H1 (cell line): ENCODE data around the gene ARHGAP22. TPM values are rescaled to one million over a fixed set of nuclear protein-coding genes. Genes with fewer than 3 reads are reported as not detected.

Source experiments
- CTCF ChIA-PET: fragments of 300-600 bp; sonication (Branson Sonifier 250); formaldehyde crosslinking; loops from one replicate; lab custom pipeline; 2021; ENCODE audit not compliant: partially characterized antibody; lab: Charles Lee
- POLR2A ChIA-PET: fragments of 300-600 bp; sonication (Branson Sonifier 250); formaldehyde crosslinking; loops from one replicate; lab custom pipeline; 2021; ENCODE audit warnings: inconsistent platforms; ENCODE audit not compliant: partially characterized antibody; lab: Charles Lee
- DNase-seq, 2 experiments: peaks; one replicate each; pipeline versions ENCODE4 v3.0.0 to v3.0.0-alpha.2; 2010 to 2022; ENCODE audit warnings: low spot score in 2 of 2, low read depth in 1 of 2, mixed read lengths in 1 of 2
- FAIRE-seq: peaks from 2 replicates; lab custom pipeline; 2011; peaks lifted over from hg19 to GRCh38; lab: Jason Lieb, UNC
- H2AFZ ChIP-seq: 2 replicates; pipeline ENCODE4 v1.8.1; 2012; ENCODE audit warnings: low read length, inconsistent platforms
- H2AK5ac ChIP-seq: 2 replicates; pipeline ENCODE4 v1.6.1; 2013; ENCODE audit warnings: low read depth, low read length
- H2BK120ac ChIP-seq: replicated peaks from 2 replicates; pipeline ENCODE3; 2013; ENCODE audit warnings: low read depth, low read length, inconsistent platforms
- H2BK12ac ChIP-seq: 2 replicates; pipeline ENCODE4 v1.6.1; 2013; ENCODE audit warnings: low read depth, low read length
- H2BK15ac ChIP-seq: 2 replicates; pipeline ENCODE4 v1.6.1; 2013; ENCODE audit warnings: low read length
- H2BK20ac ChIP-seq: 2 replicates; pipeline ENCODE4 v1.6.1; 2013; ENCODE audit warnings: low read length
- H2BK5ac ChIP-seq: 2 replicates; pipeline ENCODE4 v1.6.1; 2013; ENCODE audit warnings: low read depth, low read length
- H3K14ac ChIP-seq: 2 replicates; pipeline ENCODE4 v1.6.1; 2013; ENCODE audit warnings: inconsistent platforms; ENCODE audit not compliant: insufficient read length
- H3K18ac ChIP-seq: 2 replicates; pipeline ENCODE4 v1.6.1; 2013; ENCODE audit warnings: low read length; ENCODE audit errors: extremely low read depth
- H3K23ac ChIP-seq: 2 replicates; pipeline ENCODE4 v1.6.1; 2013; ENCODE audit warnings: inconsistent platforms; ENCODE audit not compliant: insufficient read length
- H3K23me2 ChIP-seq: 2 replicates; pipeline ENCODE4 v1.6.1; 2013; ENCODE audit warnings: low read depth, low read length
- H3K27ac ChIP-seq: 2 replicates; pipeline ENCODE4 v1.6.1; 2011; ENCODE audit warnings: low read depth, low read length, inconsistent platforms
- H3K27me3 ChIP-seq, 4 experiments: replicated peaks in 1 of 4; 1 replicate in 1 of 4; 2 replicates in 3 of 4; pipeline versions ENCODE4 v1.6.1 to v1.8.1; 2011 to 2013; ENCODE audit warnings: low read length in 3 of 4, mild to moderate bottlenecking in 3 of 4, inconsistent platforms in 2 of 4, mixed read lengths in 2 of 4, moderate library complexity in 1 of 4; ENCODE audit not compliant: control insufficient read depth in 3 of 4, insufficient read depth in 3 of 4; ENCODE audit errors: extremely low read depth in 1 of 4
- H3K36me3 ChIP-seq, 4 experiments: 2 replicates each; pipeline versions ENCODE4 v1.6.1 to v1.8.1; 2011 to 2013; ENCODE audit warnings: mild to moderate bottlenecking in 4 of 4, low read length in 3 of 4, moderate library complexity in 2 of 4, control low read depth in 1 of 4, inconsistent platforms in 1 of 4; ENCODE audit not compliant: insufficient read depth in 4 of 4, control insufficient read depth in 2 of 4
- H3K4ac ChIP-seq: replicated peaks from 2 replicates; pipeline ENCODE3; 2013; ENCODE audit warnings: low read length, low read depth, mixed read lengths, inconsistent platforms; ENCODE audit not compliant: insufficient read length
- H3K4me1 ChIP-seq, 4 experiments: replicated peaks in 1 of 4; 1 replicate in 1 of 4; 2 replicates in 3 of 4; pipeline versions ENCODE4 v1.6.1 to v1.8.1; 2011 to 2013; ENCODE audit warnings: low read length in 3 of 4, inconsistent platforms in 2 of 4, mixed read lengths in 1 of 4; ENCODE audit not compliant: insufficient read depth in 4 of 4, control insufficient read depth in 3 of 4
- H3K4me2 ChIP-seq, 2 experiments: 2 replicates each; pipeline versions ENCODE4 v1.6.1 to v1.8.1; 2011 to 2013; ENCODE audit warnings: low read depth in 2 of 2, low read length in 2 of 2, control low read depth in 1 of 2, inconsistent platforms in 1 of 2, mild to moderate bottlenecking in 1 of 2; ENCODE audit not compliant: insufficient read depth in 1 of 2
- H3K4me3 ChIP-seq, 4 experiments: fragments of 200-600, 300-600 bp in 1 of 4; sonication (generic), shearing (Covaris generic), sonication (Bioruptor Twin) in 1 of 4; 2 replicates each; pipeline versions ENCODE4 v1.5.1 to v1.8.1; 2011 to 2016; ENCODE audit warnings: low read length in 4 of 4, low read depth in 3 of 4, control low read depth in 2 of 4, inconsistent platforms in 2 of 4, mild to moderate bottlenecking in 2 of 4, mixed read lengths in 1 of 4, moderate library complexity in 1 of 4; ENCODE audit not compliant: insufficient read depth in 2 of 4; ENCODE audit errors: extremely low read depth in 1 of 4
- H3K56ac ChIP-seq: replicated peaks from 2 replicates; pipeline ENCODE3; 2013; ENCODE audit warnings: low read depth, mild to moderate bottlenecking, mixed read lengths, low read length, inconsistent platforms; ENCODE audit not compliant: insufficient read length
- H3K79me1 ChIP-seq: 2 replicates; pipeline ENCODE4 v1.6.1; 2013; ENCODE audit warnings: low read depth, low read length, control low read depth
- H3K79me2 ChIP-seq, 2 experiments: 2 replicates each; pipeline versions ENCODE4 v1.6.1 to v1.8.1; 2012 to 2013; ENCODE audit warnings: low read length in 2 of 2, mild to moderate bottlenecking in 2 of 2, inconsistent platforms in 1 of 2; ENCODE audit not compliant: insufficient read depth in 2 of 2, control insufficient read depth in 1 of 2
- H3K9ac ChIP-seq, 4 experiments: replicated peaks in 1 of 4; 1 replicate in 1 of 4; 2 replicates in 3 of 4; pipeline versions ENCODE4 v1.6.1 to v1.8.1; 2011 to 2013; ENCODE audit warnings: low read depth in 3 of 4, low read length in 3 of 4, control low read depth in 2 of 4, mild to moderate bottlenecking in 2 of 4, moderate library complexity in 2 of 4, inconsistent platforms in 1 of 4; ENCODE audit errors: extremely low read depth in 1 of 4
- H3K9me3 ChIP-seq, 2 experiments: 2 replicates each; pipeline versions ENCODE4 v1.6.1 to v1.8.1; 2012 to 2013; ENCODE audit warnings: mild to moderate bottlenecking in 2 of 2, moderate library complexity in 2 of 2, control low read depth in 1 of 2, inconsistent platforms in 1 of 2, low read depth in 1 of 2, low read length in 1 of 2, mixed read lengths in 1 of 2; ENCODE audit not compliant: insufficient read depth in 2 of 2
- H4K20me1 ChIP-seq, 2 experiments: replicated peaks in 1 of 2; 2 replicates each; pipeline versions ENCODE3 to v1.8.1; 2011 to 2013; ENCODE audit warnings: inconsistent platforms in 2 of 2, low read length in 2 of 2, mild to moderate bottlenecking in 1 of 2; ENCODE audit not compliant: insufficient read depth in 2 of 2, control insufficient read depth in 1 of 2
- H4K5ac ChIP-seq: 2 replicates; pipeline ENCODE4 v1.6.1; 2013; ENCODE audit warnings: low read length, low read depth, mixed read lengths, inconsistent platforms; ENCODE audit not compliant: insufficient read length
- H4K8ac ChIP-seq: 2 replicates; pipeline ENCODE4 v1.8.0; 2013; ENCODE audit warnings: mild to moderate bottlenecking, moderate library complexity, low read length, inconsistent platforms; ENCODE audit not compliant: insufficient read depth; ENCODE audit errors: extremely low read depth
- H4K91ac ChIP-seq: replicated peaks from 2 replicates; pipeline ENCODE3; 2013; ENCODE audit warnings: low read length, mixed read lengths, inconsistent platforms; ENCODE audit not compliant: insufficient read length
- RNF2 ChIP-seq: fragments of 200-900, 300-1000 bp; sonication (generic); IDR thresholded peaks from 2 replicates; pipeline ENCODE4 v1.7.1; 2016; ENCODE audit warnings: borderline replicate concordance, low read depth, mild to moderate bottlenecking, antibody characterized with exemption, low read length; ENCODE audit not compliant: poor library complexity, severe bottlenecking; ENCODE audit errors: missing control alignments
- WGBS, 2 experiments: shearing (Covaris generic) in 1 of 2; methylation state at CpG; one replicate each; pipeline versions ENCODE4 v1.1.6 to v1.1.7; 2013 to 2015; ENCODE audit warnings: low lambda C conversion rate in 2 of 2, mixed read lengths in 2 of 2, inconsistent platforms in 1 of 2, low coverage in 1 of 2, missing lambda C conversion rate in 1 of 2; ENCODE audit not compliant: insufficient replicate concordance in 2 of 2, insufficient coverage in 1 of 2, insufficient read length in 1 of 2; ENCODE audit errors: extremely low coverage in 1 of 2, missing lambda C conversion rate in 1 of 2; 5-methylcytosine and 5-hydroxymethylcytosine counted together
- polyA plus RNA-seq, 7 experiments: library from polyadenylated mRNA; depleted of rRNA in 3 of 7; stranded (reverse) in 5 of 7; unstranded in 2 of 7; fragments of >200 nt in 5 of 7; fragments of 200-250 nt in 2 of 7; gene quantifications; 1 replicate in 5 of 7; 2 replicates in 1 of 7; 4 replicates in 1 of 7; pipeline versions ENCODE4 v1.2.1 to v1.2.3, GENCODE V29; 2011 to 2013; ENCODE audit warnings: missing spikeins in 2 of 7, mixed read lengths in 2 of 7
- total RNA-seq: library from RNA; stranded (reverse); fragmentation: NEBNext Ultra II Directional; extraction: Animal tissue kit (Norgen Biotek cat#: 25700); gene quantifications from 2 replicates; pipeline ENCODE4 v1.2.1, GENCODE V29; 2021
- TF ChIP-seq, protein P1 (sequence below): IDR thresholded peaks from 2 replicates; pipeline ENCODE4 v1.6.1; 2011; ENCODE audit warnings: low read depth, mild to moderate bottlenecking, low read length; ENCODE audit not compliant: insufficient read depth

The ARHGAP22 gene
- total and polyA plus RNA-seq, 2 of the 8 experiments (the other 6 are each of a cell fraction or from before 2014, with no cell fraction given): 3.6 to 11.2 TPM

DNA sequence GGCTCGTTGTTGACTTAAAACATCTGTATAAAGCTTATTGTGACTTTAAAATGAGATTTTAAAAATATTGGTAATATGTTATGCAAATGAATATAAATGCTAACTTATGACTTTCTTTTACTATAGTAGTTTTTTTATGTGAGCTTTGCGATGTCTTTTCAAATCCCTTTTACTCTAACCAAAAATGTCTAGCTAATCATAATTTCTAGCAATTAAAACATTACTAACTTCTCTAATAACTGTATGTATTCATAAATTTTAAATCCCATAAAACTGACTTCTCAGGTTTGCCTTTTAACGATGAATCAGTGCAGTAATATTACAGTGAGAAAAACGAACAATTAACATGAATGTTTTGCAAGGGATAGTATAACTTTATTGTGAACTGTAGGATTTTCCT is 185.2 kb downstream of the ARHGAP22 start:
- Histone ChIP-seq H3K56ac (no peak overlapping the region), H2AFZ (no peak overlapping the region), H2BK20ac (no peak overlapping the region), H3K36me3 (no peaks in the 10 kb centered on the region), H3K23me2 (no peaks in the 10 kb centered on the region), H2BK15ac (no peak overlapping the region), H3K18ac (no peak overlapping the region), H2BK120ac (no peak overlapping the region), H3K4me1 (no peaks in the 10 kb centered on the region), H4K8ac (no peak overlapping the region), H2BK5ac (no peak overlapping the region), H2AK5ac (no peak overlapping the region), H2BK12ac (no peak overlapping the region), H4K20me1 (no peaks in the 10 kb centered on the region), H3K9me3 (no peaks in the 10 kb centered on the region), H3K79me2 (no peaks in the 10 kb centered on the region), H3K23ac (no peak overlapping the region), H3K4ac (no peak overlapping the region), H3K79me1 (no peaks in the 10 kb centered on the region), H3K9ac (no peak overlapping the region), H3K27me3 (no peaks in the 10 kb centered on the region), H3K4me3 (no peak overlapping the region), H3K27ac (no peak overlapping the region), H4K5ac (no peak overlapping the region), H4K91ac (no peak overlapping the region), H3K14ac (no peak overlapping the region), H3K4me2 (no peak overlapping the region)
- TF ChIP-seq, protein P1, sequence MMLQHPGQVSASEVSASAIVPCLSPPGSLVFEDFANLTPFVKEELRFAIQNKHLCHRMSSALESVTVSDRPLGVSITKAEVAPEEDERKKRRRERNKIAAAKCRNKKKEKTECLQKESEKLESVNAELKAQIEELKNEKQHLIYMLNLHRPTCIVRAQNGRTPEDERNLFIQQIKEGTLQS: no peak
- TF ChIP-seq RNF2: no peak
- POLR2A ChIA-PET: no interaction called here
- FAIRE-seq: no peak
- 94% methylated on average over 4 of the region's 4 CpGs; no CpG with 5 or more reads in 1 of the 2 experiments for WGBS, 2 experiments
- CTCF ChIA-PET: no interaction called here
- no peak for DNase-seq
